Neuronal stem cell (in vitro differentiated cells): ENCODE data around the gene TRIM54.

Experiments used
- DNase-seq: peaks from one replicate; pipeline ENCODE4 v3.0.0-alpha.2; 2013; ENCODE audit warnings: low spot score
- H2AFZ ChIP-seq: one replicate; pipeline ENCODE4 v1.6.1; 2013; ENCODE audit warnings: mild to moderate bottlenecking, low read length, inconsistent platforms
- H2AK5ac ChIP-seq: 2 replicates; pipeline ENCODE4 v1.6.1; 2013; ENCODE audit warnings: low read depth, mild to moderate bottlenecking, inconsistent platforms, low read length, moderate library complexity, mixed read lengths
- H2BK120ac ChIP-seq: 2 replicates; pipeline ENCODE4 v1.6.1; 2013; ENCODE audit warnings: low read depth, mild to moderate bottlenecking, inconsistent platforms, low read length, moderate library complexity, mixed read lengths
- H2BK12ac ChIP-seq: one replicate; pipeline ENCODE4 v1.6.1; 2013; ENCODE audit warnings: low read length, inconsistent platforms
- H2BK15ac ChIP-seq: 2 replicates; pipeline ENCODE4 v1.6.1; 2013; ENCODE audit warnings: mild to moderate bottlenecking, low read length, inconsistent platforms, mixed read lengths
- H2BK5ac ChIP-seq: one replicate; pipeline ENCODE4 v1.6.1; 2013; ENCODE audit warnings: inconsistent platforms, mild to moderate bottlenecking, low read length, moderate library complexity
- H3K14ac ChIP-seq: one replicate; pipeline ENCODE4 v1.6.1; 2013; ENCODE audit warnings: low read length, inconsistent platforms
- H3K18ac ChIP-seq: 2 replicates; pipeline ENCODE4 v1.6.1; 2013; ENCODE audit warnings: low read length, inconsistent platforms
- H3K23ac ChIP-seq: 2 replicates; pipeline ENCODE4 v1.6.1; 2013; ENCODE audit warnings: low read depth, mild to moderate bottlenecking, mixed read lengths, low read length, inconsistent platforms; ENCODE audit not compliant: poor library complexity
- H3K27ac ChIP-seq: replicated peaks from 3 replicates; pipeline ENCODE4 v1.5.1; 2013; ENCODE audit warnings: low read length, inconsistent platforms
- H3K27me3 ChIP-seq, 3 experiments: 2 replicates each; pipeline ENCODE4 v1.6.1; 2013; ENCODE audit warnings: low read length in 3 of 3, mild to moderate bottlenecking in 2 of 3, inconsistent platforms in 1 of 3, low read depth in 1 of 3, mixed read lengths in 1 of 3, moderate library complexity in 1 of 3; ENCODE audit not compliant: control insufficient read depth in 3 of 3, insufficient read depth in 3 of 3
- H3K36me3 ChIP-seq, 2 donors: replicated peaks in 1 of 2; 2 replicates each; pipeline ENCODE4 v1.6.1; 2013; ENCODE audit warnings: low read length in 2 of 2; ENCODE audit not compliant: control insufficient read depth in 2 of 2, insufficient read depth in 2 of 2
- H3K4ac ChIP-seq: 2 replicates; pipeline ENCODE4 v1.6.1; 2013; ENCODE audit warnings: inconsistent platforms, mild to moderate bottlenecking, low read length, moderate library complexity
- H3K4me1 ChIP-seq, 2 donors: 1 replicate in 1 of 2; 2 replicates in 1 of 2; pipeline ENCODE4 v1.6.1; 2013; ENCODE audit warnings: low read length in 2 of 2, low read depth in 1 of 2; ENCODE audit not compliant: control insufficient read depth in 2 of 2, insufficient read depth in 1 of 2
- H3K4me2 ChIP-seq: one replicate; pipeline ENCODE4 v1.6.1; 2013; ENCODE audit warnings: mild to moderate bottlenecking, low read length, inconsistent platforms; ENCODE audit not compliant: insufficient read depth, poor library complexity, severe bottlenecking
- H3K4me3 ChIP-seq, 2 donors: 2 replicates each; pipeline ENCODE4 v1.5.1; 2013; ENCODE audit warnings: low read length in 2 of 2, mild to moderate bottlenecking in 2 of 2, inconsistent platforms in 1 of 2, moderate library complexity in 1 of 2
- H3K79me1 ChIP-seq: one replicate; pipeline ENCODE4 v1.6.1; 2013; ENCODE audit warnings: low read depth, mild to moderate bottlenecking, inconsistent platforms, low read length, moderate library complexity
- H3K9ac ChIP-seq: one replicate; pipeline ENCODE4 v1.6.1; 2013; ENCODE audit warnings: mild to moderate bottlenecking, low read depth, low read length, inconsistent platforms; ENCODE audit not compliant: poor library complexity
- H3K9me3 ChIP-seq, 2 donors: replicated peaks in 1 of 2; 2 replicates each; pipeline versions ENCODE3 to v1.6.1; 2013; ENCODE audit warnings: low read length in 2 of 2, mild to moderate bottlenecking in 2 of 2, inconsistent platforms in 1 of 2, low read depth in 1 of 2, mixed read lengths in 1 of 2, moderate library complexity in 1 of 2; ENCODE audit not compliant: control insufficient read depth in 2 of 2, insufficient read depth in 1 of 2
- H4K8ac ChIP-seq: one replicate; pipeline ENCODE4 v1.6.1; 2013; ENCODE audit warnings: low read depth, mild to moderate bottlenecking, inconsistent platforms, low read length, moderate library complexity
- H4K91ac ChIP-seq: one replicate; pipeline ENCODE4 v1.6.1; 2013; ENCODE audit warnings: low read length, low read depth, mild to moderate bottlenecking, inconsistent platforms; ENCODE audit not compliant: poor library complexity
- WGBS, 2 donors: extraction: QIAGEN DNeasy Blood & Tissue Kit; methylation state at CpG; one replicate each; pipeline ENCODE4 v1.1.7; 2013; ENCODE audit warnings: missing lambda C conversion rate in 2 of 2, mixed read lengths in 1 of 2; ENCODE audit not compliant: insufficient read length in 2 of 2, insufficient replicate concordance in 1 of 2; ENCODE audit errors: extremely low coverage in 2 of 2; 5-methylcytosine and 5-hydroxymethylcytosine counted together

Gene TRIM54

GRCh38 chr2:27256855-27257454, 25.3 kb upstream of the TRIM54 start:
- no peak overlapping the region for H3K4me2 ChIP-seq
- H3K4ac ChIP-seq: no peak overlapping the region
- no CpG with 5 or more reads among the region's 7 CpGs for WGBS, 2 donors
- no peak overlapping the region for H2BK120ac ChIP-seq
- H2BK12ac ChIP-seq: no peak overlapping the region
- no peak overlapping the region for H4K8ac ChIP-seq
- H3K9me3 ChIP-seq: no peaks in the 10 kb centered on the region
- no peaks in the 10 kb centered on the region for H3K36me3 ChIP-seq
- no peak overlapping the region for H3K4me3 ChIP-seq
- no peak overlapping the region for H3K9ac ChIP-seq
- no peak overlapping the region for H3K27ac ChIP-seq
- DNase-seq: no peak
- H3K4me1 ChIP-seq: peaks cover 2 to 4% of the 10 kb centered on the region in 2 donors
- no peak overlapping the region for H2BK15ac ChIP-seq
- peaks cover 7 to 82% (median 24%) of the 10 kb centered on the region in 3 experiments for H3K27me3 ChIP-seq
- H2BK5ac ChIP-seq: no peak overlapping the region
- no peaks in the 10 kb centered on the region for H3K79me1 ChIP-seq
- H3K18ac ChIP-seq: no peak overlapping the region
- H2AFZ ChIP-seq: no peak overlapping the region
- no peak overlapping the region for H3K14ac ChIP-seq
- H3K23ac ChIP-seq: no peak overlapping the region
- H4K91ac ChIP-seq: no peak overlapping the region
- H2AK5ac ChIP-seq: peak overlapping the region; percentile 24

GRCh38 chr2:27258051-27258450, 24.2 kb upstream of the TRIM54 start:
- Histone ChIP-seq H3K9ac (no peak overlapping the region), H2BK120ac (no peak overlapping the region), H3K14ac (peak overlapping the region; percentile 67), H2AFZ (no peak overlapping the region), H4K91ac (no peak overlapping the region), H3K23ac (peak overlapping the region; percentile 17), H3K27ac (no peak overlapping the region), H3K18ac (no peak overlapping the region), H2AK5ac (no peak overlapping the region), H3K36me3 (no peaks in the 10 kb centered on the region), H3K4me1 (peaks cover 2 to 4% of the 10 kb centered on the region in 2 donors), H3K4ac (no peak overlapping the region), H3K4me2 (no peak overlapping the region), H3K4me3 (no peak overlapping the region), H3K27me3 (peaks cover 14 to 89% (median 35%) of the 10 kb centered on the region in 3 experiments), H2BK15ac (peak overlapping the region; percentile 8), H3K9me3 (no peaks in the 10 kb centered on the region), H3K79me1 (no peaks in the 10 kb centered on the region), H4K8ac (no peak overlapping the region), H2BK12ac (no peak overlapping the region), H2BK5ac (no peak overlapping the region)
- no peak for DNase-seq
- no CpG with 5 or more reads among the region's 8 CpGs for WGBS, 2 donors

- peak overlapping the region; percentile 38 for H2BK15ac ChIP-seq
- H3K4me1 ChIP-seq: peaks cover 0 to 3% of the 10 kb centered on the region in 2 donors
- H3K79me1 ChIP-seq: no peaks in the 10 kb centered on the region
- H2AFZ ChIP-seq: peak overlapping the region; percentile 85
- H3K4ac ChIP-seq: no peak overlapping the region
- H4K8ac ChIP-seq: no peak overlapping the region
- no peak overlapping the region for H3K14ac ChIP-seq
- H2AK5ac ChIP-seq: peak overlapping the region; percentile 13
- H3K4me2 ChIP-seq: no peak overlapping the region
- H2BK120ac ChIP-seq: peak overlapping the region; percentile 43
- no peak overlapping the region for H3K4me3 ChIP-seq
- no peak overlapping the region for H3K27ac ChIP-seq
- no peak for DNase-seq
- peak overlapping the region; percentile 7 for H3K18ac ChIP-seq
- no peak overlapping the region for H4K91ac ChIP-seq
- H3K27me3 ChIP-seq: peaks cover 38 to 98% (median 62%) of the 10 kb centered on the region in 3 experiments
- no CpG with 5 or more reads among the region's 11 CpGs for WGBS, 2 donors
- no peak overlapping the region for H3K9ac ChIP-seq
- no peaks in the 10 kb centered on the region for H3K36me3 ChIP-seq
- H3K23ac ChIP-seq: peak overlapping the region; percentile 69
- H2BK12ac ChIP-seq: no peak overlapping the region
- H3K9me3 ChIP-seq: peaks cover 0 to 2% of the 10 kb centered on the region in 2 donors
- no peak overlapping the region for H2BK5ac ChIP-seq
Observed at GRCh38 chr2:27261241-27261925, 20.8 kb upstream of the TRIM54 start.

GRCh38 chr2:27261926-27262298, 20.3 kb upstream of the TRIM54 start:
- Histone ChIP-seq H3K79me1 (no peaks in the 10 kb centered on the region), H3K9me3 (peaks cover 0 to 2% of the 10 kb centered on the region in 2 donors), H2BK15ac (peak overlapping the region; percentile 38), H2BK12ac (no peak overlapping the region), H3K27me3 (peaks cover 38 to 97% (median 62%) of the 10 kb centered on the region in 3 experiments), H3K4ac (no peak overlapping the region), H3K4me3 (peak overlapping the region in 1 of 2 donors; percentile 80), H3K4me2 (peak overlapping the region; percentile 87), H2AFZ (peak overlapping the region; percentile 85), H3K9ac (no peak overlapping the region), H2BK120ac (peak overlapping the region; percentile 43), H4K91ac (no peak overlapping the region), H4K8ac (no peak overlapping the region), H2AK5ac (no peak overlapping the region), H3K18ac (peak overlapping the region; percentile 46), H2BK5ac (no peak overlapping the region), H3K4me1 (peaks cover 0 to 3% of the 10 kb centered on the region in 2 donors), H3K23ac (peak overlapping the region; percentile 69), H3K14ac (no peak overlapping the region), H3K36me3 (no peaks in the 10 kb centered on the region), H3K27ac (no peak overlapping the region)
- no peak for DNase-seq
- no CpG with 5 or more reads among the region's 40 CpGs for WGBS, 2 donors
